DOHH2 (cell line): ENCODE measurements around the gene ARHGEF25.

Experiments used
- H3F3A ChIP-seq: fragments of 200-600 bp; sonication (generic), shearing (Covaris generic); 2 replicates; pipeline ENCODE4 v1.6.0; 2016; ENCODE audit warnings: antibody characterized with exemption, mild to moderate bottlenecking; ENCODE audit not compliant: control insufficient read depth, insufficient read depth
- H3K27ac ChIP-seq: fragments of 200-600 bp; sonication (generic); 2 replicates; pipeline ENCODE4 v1.5.1; 2014; ENCODE audit warnings: low read depth, mild to moderate bottlenecking, low read length, moderate library complexity
- H3K27me3 ChIP-seq: fragments of 200-600 bp; sonication (generic); 2 replicates; pipeline ENCODE4 v1.6.1; 2014; ENCODE audit warnings: mild to moderate bottlenecking, low read length, mixed read lengths; ENCODE audit not compliant: control insufficient read depth
- H3K36me3 ChIP-seq: fragments of 200-600 bp; sonication (generic); 2 replicates; pipeline ENCODE4 v1.6.1; 2014; ENCODE audit warnings: mild to moderate bottlenecking, low read length, moderate library complexity, mixed read lengths; ENCODE audit not compliant: control insufficient read depth
- H3K4me1 ChIP-seq: fragments of 200-600 bp; sonication (generic); 2 replicates; pipeline ENCODE4 v1.6.1; 2014; ENCODE audit warnings: mild to moderate bottlenecking, low read length, mixed read lengths; ENCODE audit not compliant: control insufficient read depth
- H3K4me2 ChIP-seq: fragments of 200-600 bp; sonication (generic); 2 replicates; pipeline ENCODE4 v1.6.0; 2014; ENCODE audit warnings: mild to moderate bottlenecking, low read length, moderate library complexity
- H3K4me3 ChIP-seq: fragments of 200-600 bp; sonication (generic); 2 replicates; pipeline ENCODE4 v1.5.1; 2014; ENCODE audit warnings: mild to moderate bottlenecking, low read length, mixed read lengths
- H3K79me2 ChIP-seq: fragments of 200-600 bp; sonication (generic); 2 replicates; pipeline ENCODE4 v1.6.1; 2014; ENCODE audit warnings: mild to moderate bottlenecking, low read length, mixed read lengths; ENCODE audit not compliant: control insufficient read depth
- H3K9me2 ChIP-seq: fragments of 200-600 bp; sonication (generic); replicated peaks from 2 replicates; pipeline ENCODE4 v1.6.1; 2014; ENCODE audit warnings: mild to moderate bottlenecking, low read length, mixed read lengths; ENCODE audit not compliant: control insufficient read depth
- H3K9me3 ChIP-seq: fragments of 200-600 bp; sonication (generic); 2 replicates; pipeline ENCODE4 v1.6.1; 2014; ENCODE audit warnings: antibody characterized with exemption, low read length, mixed read lengths; ENCODE audit not compliant: control insufficient read depth, insufficient read depth
- H4K20me1 ChIP-seq: fragments of 200-600 bp; sonication (generic); 2 replicates; pipeline ENCODE4 v1.6.0; 2014; ENCODE audit warnings: low read depth, mild to moderate bottlenecking, antibody characterized with exemption, low read length, moderate library complexity; ENCODE audit not compliant: control insufficient read depth, insufficient read depth
- CTCF ChIP-seq: fragments of 200-600 bp; sonication (generic); IDR thresholded peaks from one replicate; pipeline ENCODE4 v1.5.1; 2014; ENCODE audit warnings: antibody characterized with exemption, mild to moderate bottlenecking, low read depth, low read length; ENCODE audit not compliant: poor library complexity, severe bottlenecking
- EZH2phosphoT487 ChIP-seq: fragments of 200-600 bp; sonication (generic); IDR thresholded peaks from 2 replicates; pipeline ENCODE4 v1.6.1; 2017; ENCODE audit warnings: borderline replicate concordance, mild to moderate bottlenecking, antibody characterized with exemption, low read length, moderate library complexity, mixed read lengths

ARHGEF25 gene

GRCh38 chr12:57605811-57606311 lies 5.4 kb upstream of the ARHGEF25 start:
- H3K27ac ChIP-seq: no peak overlapping the region
- no peak for TF ChIP-seq EZH2phosphoT487
- TF ChIP-seq CTCF: no peak
- H3K9me3 ChIP-seq: no peaks in the 10 kb centered on the region
- H4K20me1 ChIP-seq: no peaks in the 10 kb centered on the region
- H3K4me1 ChIP-seq: peaks cover 2% of the 10 kb centered on the region; the same call in 1 of the 2 replicates
- H3K36me3 ChIP-seq: peaks cover 6% of the 10 kb centered on the region; the same call in 1 of the 2 replicates
- no peaks in the 10 kb centered on the region for H3K9me2 ChIP-seq
- no peaks in the 10 kb centered on the region for H3K79me2 ChIP-seq
- no peak overlapping the region for H3K4me2 ChIP-seq
- no peak overlapping the region for H3K4me3 ChIP-seq
- H3K27me3 ChIP-seq: peaks cover 32% of the 10 kb centered on the region
- peaks cover 3% of the 10 kb centered on the region; the same call in 1 of the 2 replicates for H3F3A ChIP-seq

GRCh38 chr12:57606399-57606798 lies 4.8 kb upstream of the ARHGEF25 start:
- Histone ChIP-seq H3K79me2 (no peaks in the 10 kb centered on the region), H3K27me3 (peaks cover 38% of the 10 kb centered on the region), H3K4me1 (peaks cover 3% of the 10 kb centered on the region; the same call in 1 of the 2 replicates), H3K4me3 (no peak overlapping the region), H4K20me1 (no peaks in the 10 kb centered on the region), H3F3A (peaks cover 3% of the 10 kb centered on the region; the same call in 1 of the 2 replicates), H3K9me3 (no peaks in the 10 kb centered on the region), H3K9me2 (no peaks in the 10 kb centered on the region), H3K27ac (no peak overlapping the region), H3K36me3 (peaks cover 6% of the 10 kb centered on the region; the same call in 1 of the 2 replicates), H3K4me2 (no peak overlapping the region)
- TF ChIP-seq CTCF (no peak), EZH2phosphoT487 (no peak)

- H3K4me3 ChIP-seq: no peak overlapping the region
- H3K9me2 ChIP-seq: no peaks in the 10 kb centered on the region
- H3K27me3 ChIP-seq: peaks cover 42% of the 10 kb centered on the region
- H3K36me3 ChIP-seq: peaks cover 6% of the 10 kb centered on the region; the same call in 1 of the 2 replicates
- H4K20me1 ChIP-seq: no peaks in the 10 kb centered on the region
- no peak for TF ChIP-seq EZH2phosphoT487
- TF ChIP-seq CTCF: no peak
- H3F3A ChIP-seq: peaks cover 3% of the 10 kb centered on the region; the same call in 1 of the 2 replicates
- H3K27ac ChIP-seq: no peak overlapping the region
- H3K79me2 ChIP-seq: no peaks in the 10 kb centered on the region
- H3K4me2 ChIP-seq: no peak overlapping the region
- H3K4me1 ChIP-seq: peaks cover 5% of the 10 kb centered on the region; the same call in 1 of the 2 replicates
- H3K9me3 ChIP-seq: no peaks in the 10 kb centered on the region
These were observed 4.4 kb upstream of the ARHGEF25 start for GRCh38 chr12:57606821-57607220.
